Measurements from ENCODE around the gene DDO. TPM values are rescaled to one million over a fixed set of nuclear protein-coding genes. Genes with fewer than 3 reads are reported as not detected.

The DDO gene
- polyA plus RNA-seq, 1 donor (not counting 4 experiments of a cell fraction or from before 2014, with no cell fraction given) = not detected

- Histone ChIP-seq H3K27me3 (ENCODE audit: control insufficient read depth, extremely low read depth, insufficient read depth, low read length) (no peaks in the 10 kb centered on the region), H3K9me1 (ENCODE audit: control insufficient read depth, extremely low read depth, insufficient read depth, low read length) (no peaks in the 10 kb centered on the region), H3K4me2 (ENCODE audit: control insufficient read depth, extremely low read depth, insufficient read depth, low read depth, low read length) (no peak overlapping the region), H3K36me3 (ENCODE audit: control insufficient read depth in 2 of 2, extremely low read depth in 1 of 2, insufficient read depth in 2 of 2, low read length in 2 of 2) (no peaks in the 10 kb centered on the region), H4K20me1 (ENCODE audit: control insufficient read depth, extremely low read depth, insufficient read depth, low read length) (no peaks in the 10 kb centered on the region), H2AFZ (ENCODE audit: control insufficient read depth, low read length) (no peak overlapping the region), H3K4me1 (ENCODE audit: control insufficient read depth, extremely low read depth, insufficient read depth, low read length) (no peaks in the 10 kb centered on the region), H3K79me2 (ENCODE audit: control insufficient read depth, insufficient read depth, low read length) (no peaks in the 10 kb centered on the region), H3K9me3 (ENCODE audit: control insufficient read depth, low read depth, low read length) (no peaks in the 10 kb centered on the region), H3K4me3 (ENCODE audit: control insufficient read depth in 2 of 3, extremely low read depth in 1 of 3, insufficient read depth in 2 of 3, low read depth in 1 of 3, low read length in 3 of 3) (no peak overlapping the region), H3K9ac (ENCODE audit: control insufficient read depth, extremely low read depth, insufficient read depth, low read length) (no peak overlapping the region), H3K27ac (ENCODE audit: control insufficient read depth, insufficient read depth, low read length) (no peak overlapping the region)
- dilution Hi-C loops (cut with MboI; ENCODE audit: extremely low pct_ligation_motif_present, low sequenced_read_pairs) = no loop called here
- DNase-seq (ENCODE audit: low read depth, low spot score) = no peak
- FAIRE-seq = peak; percentile 41
- no peak for TF ChIP-seq EZH2 (IDR thresholded peaks at IDR 0.05; ENCODE audit: low read length)
- no peak for TF ChIP-seq CTCF (optimal IDR thresholded peaks at IDR 0.05 in 1 of 3, IDR thresholded peaks at IDR 0.05 in 1 of 3, conservative IDR thresholded peaks at IDR 0.05 in 1 of 3; ENCODE audit: extremely low read depth in 1 of 3, insufficient read depth in 2 of 3, low read length in 3 of 3)
Observed at GRCh38 chr6:110456694-110457093, 41.3 kb upstream of the DDO start.

- no peak overlapping the region for H2AFZ ChIP-seq (ENCODE audit: control insufficient read depth, low read length)
- H3K36me3 ChIP-seq (ENCODE audit: control insufficient read depth in 2 of 2, extremely low read depth in 1 of 2, insufficient read depth in 2 of 2, low read length in 2 of 2) = no peaks in the 10 kb centered on the region
- no peak overlapping the region for H3K9ac ChIP-seq (ENCODE audit: control insufficient read depth, extremely low read depth, insufficient read depth, low read length)
- peaks cover 20% of the 10 kb centered on the region for H3K4me1 ChIP-seq (ENCODE audit: control insufficient read depth, extremely low read depth, insufficient read depth, low read length)
- H3K79me2 ChIP-seq (ENCODE audit: control insufficient read depth, insufficient read depth, low read length) = no peaks in the 10 kb centered on the region
- no peak overlapping the region for H3K4me3 ChIP-seq (ENCODE audit: control insufficient read depth in 2 of 3, extremely low read depth in 1 of 3, insufficient read depth in 2 of 3, low read depth in 1 of 3, low read length in 3 of 3)
- dilution Hi-C loops (cut with MboI; ENCODE audit: extremely low pct_ligation_motif_present, low sequenced_read_pairs) = no loop called here
- H3K4me2 ChIP-seq (ENCODE audit: control insufficient read depth, extremely low read depth, insufficient read depth, low read depth, low read length) = no peak overlapping the region
- H3K9me1 ChIP-seq (ENCODE audit: control insufficient read depth, extremely low read depth, insufficient read depth, low read length) = no peaks in the 10 kb centered on the region
- H3K27ac ChIP-seq (ENCODE audit: control insufficient read depth, insufficient read depth, low read length) = no peak overlapping the region
- no peaks in the 10 kb centered on the region for H3K9me3 ChIP-seq (ENCODE audit: control insufficient read depth, low read depth, low read length)
- FAIRE-seq (no peak), DNase-seq (ENCODE audit: low read depth, low spot score) (no peak)
- TF ChIP-seq CTCF (optimal IDR thresholded peaks at IDR 0.05 in 1 of 3, IDR thresholded peaks at IDR 0.05 in 1 of 3, conservative IDR thresholded peaks at IDR 0.05 in 1 of 3; ENCODE audit: extremely low read depth in 1 of 3, insufficient read depth in 2 of 3, low read length in 3 of 3) = no peak
- no peak for TF ChIP-seq EZH2 (IDR thresholded peaks at IDR 0.05; ENCODE audit: low read length)
- no peaks in the 10 kb centered on the region for H4K20me1 ChIP-seq (ENCODE audit: control insufficient read depth, extremely low read depth, insufficient read depth, low read length)
- no peaks in the 10 kb centered on the region for H3K27me3 ChIP-seq (ENCODE audit: control insufficient read depth, extremely low read depth, insufficient read depth, low read length)
Observed at GRCh38 chr6:110449541-110449895, 34.1 kb upstream of the DDO start.
